ENCODE results near the gene ST3GAL6.

ST3GAL6 gene

GRCh38 chr3:98763076-98763475 is at the start of gene ST3GAL6:
Gene ST3GAL6, plus strand, starts transcription at chr3:98763340. Its CDS starts 5,101 bp downstream, at chr3:98768441.
- Histone ChIP-seq H3K4me3 (peak within 1 kb of the TSS; percentile 22), H3K27ac (peak within 1 kb of the TSS in 1 of 2 donors; percentile 65)
- DNase-seq (ENCODE audit: low spot score), result no peak
- TF ChIP-seq, protein P1, sequence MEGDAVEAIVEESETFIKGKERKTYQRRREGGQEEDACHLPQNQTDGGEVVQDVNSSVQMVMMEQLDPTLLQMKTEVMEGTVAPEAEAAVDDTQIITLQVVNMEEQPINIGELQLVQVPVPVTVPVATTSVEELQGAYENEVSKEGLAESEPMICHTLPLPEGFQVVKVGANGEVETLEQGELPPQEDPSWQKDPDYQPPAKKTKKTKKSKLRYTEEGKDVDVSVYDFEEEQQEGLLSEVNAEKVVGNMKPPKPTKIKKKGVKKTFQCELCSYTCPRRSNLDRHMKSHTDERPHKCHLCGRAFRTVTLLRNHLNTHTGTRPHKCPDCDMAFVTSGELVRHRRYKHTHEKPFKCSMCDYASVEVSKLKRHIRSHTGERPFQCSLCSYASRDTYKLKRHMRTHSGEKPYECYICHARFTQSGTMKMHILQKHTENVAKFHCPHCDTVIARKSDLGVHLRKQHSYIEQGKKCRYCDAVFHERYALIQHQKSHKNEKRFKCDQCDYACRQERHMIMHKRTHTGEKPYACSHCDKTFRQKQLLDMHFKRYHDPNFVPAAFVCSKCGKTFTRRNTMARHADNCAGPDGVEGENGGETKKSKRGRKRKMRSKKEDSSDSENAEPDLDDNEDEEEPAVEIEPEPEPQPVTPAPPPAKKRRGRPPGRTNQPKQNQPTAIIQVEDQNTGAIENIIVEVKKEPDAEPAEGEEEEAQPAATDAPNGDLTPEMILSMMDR (IDR thresholded peaks at IDR 0.05), result no peak

DNA sequence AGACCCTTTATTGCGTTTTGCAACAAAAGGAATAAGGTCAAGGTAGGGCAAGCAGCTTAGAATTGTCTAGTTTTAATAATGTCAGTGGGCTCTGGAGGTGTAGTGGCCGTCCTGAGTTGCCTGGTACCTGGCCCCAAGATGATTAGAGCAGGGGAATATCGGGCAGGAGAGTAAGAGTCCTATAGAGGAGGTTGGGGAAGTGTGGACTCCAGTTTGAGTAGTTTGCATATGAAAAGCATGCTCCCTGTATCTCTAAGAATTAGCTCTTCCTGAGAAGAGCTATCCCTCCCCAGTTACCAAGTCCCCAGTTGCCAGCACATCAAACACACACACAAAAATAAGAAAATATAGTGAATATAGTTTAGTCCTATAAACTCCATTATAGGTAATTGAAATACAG is 49.2 kb upstream of the ST3GAL6 start:
- no peak overlapping the region for H3K27ac ChIP-seq
- H3K4me3 ChIP-seq, result no peak overlapping the region
- TF ChIP-seq, protein P1 (IDR thresholded peaks at IDR 0.05), result no peak
- no peak for DNase-seq (ENCODE audit: low spot score)

DNA sequence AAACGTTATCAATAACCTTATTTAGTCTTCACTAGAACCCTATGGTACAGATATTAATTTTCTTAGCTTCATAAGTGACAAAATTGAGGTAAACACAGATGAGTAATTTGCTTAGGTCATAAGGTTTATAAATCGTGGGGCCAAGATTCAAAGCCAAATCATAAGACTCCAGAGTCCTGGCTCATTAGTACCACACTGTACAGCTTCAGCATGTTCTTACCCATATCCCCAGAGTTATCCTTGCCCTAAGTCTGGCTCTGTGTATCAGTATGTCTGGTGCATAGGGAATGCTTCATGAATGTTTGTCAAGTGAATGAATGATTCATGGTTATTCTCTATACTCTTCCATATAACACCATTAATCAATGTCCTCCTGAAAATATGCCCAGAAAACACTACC is 45.6 kb upstream of the ST3GAL6 start:
- TF ChIP-seq, protein P1 (IDR thresholded peaks at IDR 0.05), result no peak
- DNase-seq (ENCODE audit: low spot score), result no peak
- Histone ChIP-seq H3K4me3 (no peak overlapping the region), H3K27ac (no peak overlapping the region)

DNA sequence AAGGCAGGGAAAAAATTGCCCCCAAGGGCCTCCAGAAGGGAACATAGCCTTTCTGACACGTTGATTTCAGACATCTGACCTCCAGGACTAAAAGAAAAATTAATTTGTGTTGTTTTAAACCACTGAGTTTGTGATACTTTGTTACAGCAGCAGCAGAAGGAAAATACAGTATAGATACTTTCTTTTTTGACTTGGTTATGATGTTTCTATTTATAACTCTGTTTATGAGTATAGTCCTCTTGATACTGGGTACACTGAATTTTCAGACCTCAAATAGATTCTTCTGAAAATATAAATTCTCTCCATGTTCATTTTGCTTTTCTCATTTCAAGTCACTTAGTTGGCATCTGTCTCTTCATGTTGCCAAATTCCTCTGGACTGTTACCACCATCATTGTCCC is 44.4 kb upstream of the ST3GAL6 start:
- TF ChIP-seq, protein P1 (IDR thresholded peaks at IDR 0.05), result no peak
- no peak overlapping the region for H3K27ac ChIP-seq
- H3K4me3 ChIP-seq, result no peak overlapping the region
- no peak for DNase-seq (ENCODE audit: low spot score)

- TF ChIP-seq, protein P1 (IDR thresholded peaks at IDR 0.05), result no peak
- Histone ChIP-seq H3K27ac (no peak overlapping the region), H3K4me3 (no peak overlapping the region)
- no peak for DNase-seq (ENCODE audit: low spot score)
These were observed 41.4 kb upstream of the ST3GAL6 start for GRCh38 chr3:98721776-98722175.

- Histone ChIP-seq H3K27ac (no peak overlapping the region), H3K4me3 (no peak overlapping the region)
- DNase-seq (ENCODE audit: low spot score), result no peak
- TF ChIP-seq, protein P1 (IDR thresholded peaks at IDR 0.05), result no peak
These were observed 40.8 kb upstream of the ST3GAL6 start for GRCh38 chr3:98722389-98722788.

- Histone ChIP-seq H3K27ac (no peak overlapping the region), H3K4me3 (no peak overlapping the region)
- TF ChIP-seq, protein P1 (IDR thresholded peaks at IDR 0.05), result no peak
- DNase-seq (ENCODE audit: low spot score), result no peak
These were observed 37.8 kb upstream of the ST3GAL6 start for GRCh38 chr3:98725352-98725751.
